NT2/D1 (cell line): ENCODE measurements around the gene AGTR1.

ENCODE experiments used
- YY1 ChIP-seq: IDR thresholded peaks from 2 replicates; pipeline ENCODE4 v1.6.1; 2011; ENCODE audit not compliant: insufficient read length, insufficient read depth
- ZNF274 ChIP-seq: IDR thresholded peaks from 2 replicates; pipeline ENCODE4 v1.6.1; 2011; ENCODE audit warnings: mild to moderate bottlenecking, low read depth, low read length

DNA sequence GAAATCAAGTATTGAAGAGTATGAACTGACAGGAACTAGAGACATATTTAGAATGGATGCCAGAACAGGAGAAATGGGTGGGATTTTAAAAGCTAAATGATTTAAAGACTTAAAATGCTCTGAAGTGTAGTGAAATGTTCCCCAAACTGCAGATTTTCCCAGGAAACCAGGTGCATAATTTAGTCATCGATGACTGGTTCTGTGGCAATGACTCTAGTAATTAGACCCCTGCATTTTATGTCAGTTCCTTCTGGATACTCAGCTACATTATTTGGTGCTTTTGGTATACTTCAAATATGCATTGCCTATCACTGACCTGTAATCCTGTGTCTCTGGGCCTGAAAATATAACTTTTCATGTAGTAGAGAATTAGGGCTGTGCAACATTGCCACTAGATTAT is 16.8 kb downstream of the AGTR1 start:
- TF ChIP-seq ZNF274: no peak
- no peak for TF ChIP-seq YY1
